Effector memory CD4-positive, alpha-beta T cell (primary cell): ENCODE results near the gene SH3PXD2A.

ENCODE experiments used
- DNase-seq, 3 donors: peaks; one replicate each; pipeline ENCODE4 v3.0.0-alpha.2; 2020
- H3K27ac ChIP-seq: 2 replicates; pipeline ENCODE4 v1.7.0; 2013; ENCODE audit warnings: mild to moderate bottlenecking, low read length, moderate library complexity; ENCODE audit not compliant: insufficient read depth, poor library complexity, severe bottlenecking
- H3K27me3 ChIP-seq: replicated peaks from 2 replicates; pipeline ENCODE4 v1.7.0; 2013; ENCODE audit warnings: mild to moderate bottlenecking, low read length; ENCODE audit not compliant: insufficient read depth, control insufficient read depth, poor library complexity, severe bottlenecking
- H3K36me3 ChIP-seq: 2 replicates; pipeline ENCODE4 v1.7.0; 2013; ENCODE audit warnings: mild to moderate bottlenecking, low read length, moderate library complexity; ENCODE audit not compliant: control insufficient read depth, insufficient read depth
- H3K4me1 ChIP-seq: 2 replicates; pipeline ENCODE4 v1.7.0; 2013; ENCODE audit warnings: low read length, mild to moderate bottlenecking; ENCODE audit not compliant: control insufficient read depth, insufficient read depth, poor library complexity, severe bottlenecking
- H3K4me3 ChIP-seq: 2 replicates; pipeline ENCODE4 v1.7.0; 2013; ENCODE audit warnings: low read length, low read depth, mild to moderate bottlenecking; ENCODE audit not compliant: insufficient read depth, poor library complexity, severe bottlenecking
- H3K9me3 ChIP-seq: 2 replicates; pipeline ENCODE4 v1.7.0; 2013; ENCODE audit warnings: mild to moderate bottlenecking, low read length, moderate library complexity; ENCODE audit not compliant: control insufficient read depth

SH3PXD2A gene

GRCh38 chr10:103742824-103743223, 112.6 kb downstream of the SH3PXD2A start:
- DNase-seq, result no peak

DNA sequence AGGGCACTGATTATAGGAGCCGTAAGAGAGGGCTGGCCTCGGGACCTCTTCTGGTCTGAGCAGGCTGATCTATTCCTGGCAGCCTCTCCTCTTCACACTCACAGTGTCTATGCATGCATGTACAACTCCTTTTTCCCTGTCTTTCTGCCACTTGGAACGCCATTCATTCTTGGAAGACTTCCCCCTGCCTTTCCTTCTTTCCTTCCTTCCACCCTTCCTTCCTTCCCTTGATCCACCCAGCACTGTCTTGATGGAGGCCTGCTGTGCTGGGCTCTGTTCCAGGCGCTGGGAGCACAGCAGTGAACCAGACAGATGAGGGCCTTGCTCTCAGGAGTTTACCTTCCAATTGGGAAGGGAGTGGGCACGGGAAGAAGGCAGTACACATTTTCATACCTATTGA, 114.8 kb downstream of the SH3PXD2A start:
- Histone ChIP-seq H3K36me3 (no peaks in the 10 kb centered on the region), H3K4me1 (no peaks in the 10 kb centered on the region), H3K9me3 (no peaks in the 10 kb centered on the region), H3K27me3 (no peaks in the 10 kb centered on the region), H3K27ac (no peak overlapping the region), H3K4me3 (no peak overlapping the region)
- no peak for DNase-seq

More at GRCh38 chr10:103742824-103743223, 112.6 kb downstream of the SH3PXD2A start:
- H3K36me3 ChIP-seq, result no peaks in the 10 kb centered on the region
- H3K9me3 ChIP-seq, result no peaks in the 10 kb centered on the region
- peaks cover 16% of the 10 kb centered on the region for H3K4me1 ChIP-seq
- H3K27ac ChIP-seq, result no peak overlapping the region
- H3K27me3 ChIP-seq, result no peaks in the 10 kb centered on the region
- H3K4me3 ChIP-seq, result no peak overlapping the region

DNA sequence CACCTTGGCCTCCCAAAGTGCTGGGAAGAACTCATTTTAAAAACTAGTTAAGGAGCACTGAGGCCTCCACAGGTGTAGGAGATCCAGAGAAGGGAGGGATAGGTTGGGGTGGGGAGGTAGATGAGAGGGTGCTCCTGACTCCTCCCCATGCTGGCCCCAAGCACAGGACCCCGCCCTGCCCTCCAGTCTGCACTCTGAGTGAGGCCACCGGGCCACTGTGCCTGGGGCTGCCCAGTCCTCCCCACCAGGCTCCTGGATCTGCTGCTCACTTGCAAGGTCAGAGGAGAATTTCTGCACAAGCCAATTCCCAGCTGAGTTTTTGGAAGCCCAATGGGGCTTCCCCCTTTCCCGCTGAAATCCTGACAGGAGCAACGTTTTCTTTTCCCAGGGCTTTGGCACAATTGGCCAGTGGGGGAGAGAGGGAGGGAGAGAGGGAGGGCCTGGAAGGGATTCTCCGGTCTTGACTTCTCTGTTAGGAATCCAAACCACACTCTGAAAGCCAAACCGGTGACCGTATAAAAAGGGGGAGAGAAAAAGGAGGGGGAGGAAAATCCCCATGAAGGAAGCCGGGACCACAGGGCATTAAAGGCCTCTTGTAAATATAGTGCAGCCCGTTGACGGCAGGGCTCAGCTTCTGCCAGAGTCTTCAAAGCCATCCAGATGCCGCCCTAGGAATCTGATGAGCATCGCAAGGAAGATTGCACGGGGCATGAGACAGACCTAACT, 116.2 kb downstream of the SH3PXD2A start:
- no peak overlapping the region for H3K27ac ChIP-seq
- H3K4me1 ChIP-seq, result no peaks in the 10 kb centered on the region
- no peaks in the 10 kb centered on the region for H3K9me3 ChIP-seq
- H3K4me3 ChIP-seq, result no peak overlapping the region
- H3K27me3 ChIP-seq, result no peaks in the 10 kb centered on the region
- DNase-seq, result no peak
- no peaks in the 10 kb centered on the region for H3K36me3 ChIP-seq

DNA sequence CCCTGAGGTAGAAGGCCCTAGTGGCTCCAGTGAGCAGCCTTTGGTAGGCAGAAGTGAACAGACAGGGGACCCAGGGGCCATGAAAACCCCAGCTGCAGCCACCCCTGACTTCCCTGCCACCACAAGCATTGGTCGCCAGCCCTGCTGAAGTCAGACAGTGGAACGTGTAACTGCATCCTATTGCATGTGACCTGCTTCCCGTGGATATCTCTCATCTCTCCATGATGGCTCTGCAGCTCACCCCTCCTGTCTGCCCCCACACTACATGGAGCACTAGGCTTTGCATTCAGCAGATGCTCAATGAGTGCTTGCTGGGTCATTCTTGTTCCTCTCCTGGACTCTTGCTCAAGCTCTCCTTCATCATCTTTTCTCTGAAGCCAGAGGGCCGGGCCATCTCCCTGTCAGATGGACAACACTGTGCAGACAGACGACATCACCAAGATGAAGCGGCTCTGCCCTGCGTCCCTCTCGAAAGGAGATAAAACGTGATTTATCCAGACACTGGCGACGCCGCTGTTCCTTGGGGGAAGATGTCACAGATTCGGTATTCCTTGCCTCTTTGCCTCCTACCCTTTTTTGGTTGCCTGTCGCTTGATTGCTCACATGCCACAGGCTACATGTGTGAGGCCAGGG, 117.5 kb downstream of the SH3PXD2A start:
- H3K27ac ChIP-seq, result no peak overlapping the region
- no peak overlapping the region for H3K4me3 ChIP-seq
- H3K36me3 ChIP-seq, result no peaks in the 10 kb centered on the region
- no peaks in the 10 kb centered on the region for H3K4me1 ChIP-seq
- H3K9me3 ChIP-seq, result no peaks in the 10 kb centered on the region
- no peaks in the 10 kb centered on the region for H3K27me3 ChIP-seq
- DNase-seq, result no peak

DNA sequence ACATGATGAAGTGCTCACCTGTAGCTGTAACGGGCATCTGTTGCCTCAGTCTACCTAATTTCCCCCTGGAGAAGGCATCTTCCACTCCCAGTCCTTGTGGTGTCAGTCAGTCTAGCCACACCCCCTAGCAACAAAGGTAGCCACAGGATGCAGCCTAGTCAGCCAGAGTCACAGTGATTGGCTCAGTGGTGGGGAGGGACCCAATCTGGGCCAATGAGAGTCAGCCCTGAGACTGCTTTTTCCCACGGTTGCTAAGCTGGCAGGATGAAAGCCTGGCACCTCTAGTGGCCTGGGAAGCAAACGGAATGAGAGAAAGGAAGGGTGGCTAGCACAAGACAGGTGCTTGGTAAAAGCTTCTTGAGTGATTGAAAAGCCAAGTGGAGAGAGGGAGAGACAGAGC, 118.6 kb downstream of the SH3PXD2A start:
- H3K27ac ChIP-seq, result no peak overlapping the region
- no peak for DNase-seq
- no peaks in the 10 kb centered on the region for H3K36me3 ChIP-seq
- no peak overlapping the region for H3K4me3 ChIP-seq
- H3K9me3 ChIP-seq, result no peaks in the 10 kb centered on the region
- no peaks in the 10 kb centered on the region for H3K4me1 ChIP-seq
- no peaks in the 10 kb centered on the region for H3K27me3 ChIP-seq

DNA sequence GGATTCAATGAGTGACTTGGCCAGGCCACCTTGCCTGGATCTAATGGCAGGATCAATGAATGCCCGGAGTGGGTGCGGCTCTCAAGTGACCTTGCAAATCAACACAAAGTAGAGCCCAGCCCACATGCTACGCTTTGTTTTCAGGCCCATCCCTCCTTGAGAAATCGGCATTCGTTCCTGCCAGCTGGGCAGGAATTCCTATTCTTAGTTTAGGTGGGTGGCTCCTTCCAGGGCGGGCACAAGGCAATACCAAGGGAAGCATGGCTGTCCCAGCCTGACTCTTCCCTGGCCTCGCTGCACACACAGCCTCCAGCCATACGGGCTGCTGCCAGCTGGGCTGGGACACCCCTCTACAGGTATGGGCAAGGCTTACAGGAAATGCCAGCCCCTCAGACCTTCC, 119.3 kb downstream of the SH3PXD2A start:
- no peak overlapping the region for H3K27ac ChIP-seq
- H3K4me3 ChIP-seq, result no peak overlapping the region
- no peaks in the 10 kb centered on the region for H3K27me3 ChIP-seq
- no peaks in the 10 kb centered on the region for H3K4me1 ChIP-seq
- no peaks in the 10 kb centered on the region for H3K36me3 ChIP-seq
- DNase-seq, result no peak
- no peaks in the 10 kb centered on the region for H3K9me3 ChIP-seq

GRCh38 chr10:103734731-103735130, 120.6 kb downstream of the SH3PXD2A start:
- H3K27me3 ChIP-seq, result no peaks in the 10 kb centered on the region
- no peaks in the 10 kb centered on the region for H3K9me3 ChIP-seq
- H3K36me3 ChIP-seq, result no peaks in the 10 kb centered on the region
- no peak for DNase-seq
- no peaks in the 10 kb centered on the region for H3K4me1 ChIP-seq
- H3K27ac ChIP-seq, result no peak overlapping the region
- H3K4me3 ChIP-seq, result no peak overlapping the region

GRCh38 chr10:103733045-103733419, 122.3 kb downstream of the SH3PXD2A start:
- H3K27ac ChIP-seq, result no peak overlapping the region
- H3K27me3 ChIP-seq, result no peaks in the 10 kb centered on the region
- H3K4me1 ChIP-seq, result no peaks in the 10 kb centered on the region
- no peaks in the 10 kb centered on the region for H3K9me3 ChIP-seq
- no peaks in the 10 kb centered on the region for H3K36me3 ChIP-seq
- H3K4me3 ChIP-seq, result no peak overlapping the region
- DNase-seq, result no peak

DNA sequence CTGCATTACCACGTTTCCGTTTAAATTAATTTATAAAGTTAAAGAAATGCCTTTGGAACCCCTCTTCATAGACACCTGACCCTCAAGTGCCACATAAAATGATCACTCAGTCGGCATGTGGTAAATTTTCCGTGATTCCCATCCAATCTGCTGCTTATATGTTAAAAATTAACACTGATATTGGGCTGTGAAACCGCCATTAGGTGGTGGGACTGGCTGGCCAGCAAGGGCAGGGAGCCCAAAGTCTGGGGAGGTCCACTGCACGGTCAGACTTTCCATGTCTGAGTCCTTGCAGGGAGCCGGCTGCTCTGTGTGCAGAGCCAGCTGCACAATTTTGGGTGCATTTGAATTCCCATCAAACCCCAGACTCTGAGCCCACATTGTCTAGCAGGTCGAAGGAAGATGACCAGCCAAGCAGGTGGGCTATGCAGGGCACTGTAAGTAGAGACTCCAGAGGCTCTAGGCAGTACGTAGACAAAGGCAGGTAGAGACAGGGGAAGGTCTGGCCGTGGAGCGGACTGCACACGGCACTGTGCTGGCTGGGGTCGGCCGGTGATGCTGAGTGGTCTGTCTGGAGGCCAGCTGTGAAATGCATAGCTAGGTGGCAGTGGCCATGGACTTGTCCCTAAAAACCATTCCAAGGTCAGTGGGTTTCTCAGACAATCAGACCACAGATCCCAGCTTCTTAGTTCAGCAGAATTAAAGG, 122.9 kb downstream of the SH3PXD2A start:
- Histone ChIP-seq H3K4me3 (no peak overlapping the region), H3K9me3 (no peaks in the 10 kb centered on the region), H3K36me3 (no peaks in the 10 kb centered on the region), H3K4me1 (no peaks in the 10 kb centered on the region), H3K27ac (no peak overlapping the region), H3K27me3 (no peaks in the 10 kb centered on the region)
- DNase-seq, result no peak

- Histone ChIP-seq H3K36me3 (no peaks in the 10 kb centered on the region), H3K4me1 (no peaks in the 10 kb centered on the region), H3K4me3 (no peak overlapping the region), H3K27me3 (no peaks in the 10 kb centered on the region), H3K27ac (no peak overlapping the region), H3K9me3 (no peaks in the 10 kb centered on the region)
- no peak for DNase-seq
Measured at GRCh38 chr10:103731609-103732270, 123.6 kb downstream of the SH3PXD2A start.
